Hepatocyte (in vitro differentiated cells): ENCODE data around the gene UROC1.

ENCODE experiments used
- CTCF ChIP-seq: fragments of 200-600 bp; sonication (generic); IDR thresholded peaks from 2 replicates; pipeline ENCODE4 v1.5.1; 2016; ENCODE audit warnings: antibody characterized with exemption, mild to moderate bottlenecking; ENCODE audit not compliant: poor library complexity
- EZH2 ChIP-seq: fragments of 200-600 bp; sonication (generic); IDR thresholded peaks from 2 replicates; pipeline ENCODE4 v1.6.1; 2016; ENCODE audit warnings: antibody characterized with exemption, mild to moderate bottlenecking, borderline replicate concordance

- no peak for TF ChIP-seq CTCF
- TF ChIP-seq EZH2, result no peak
These were observed 18.6 kb upstream of the UROC1 start for GRCh38 chr3:126536126-126536525.
